Stimulated activated CD8-positive, alpha-beta memory T cell treated with anti-CD3 and anti-CD28 coated beads, Interleukin-12 subunit alpha, Interleukin-12 subunit beta, amount 100 ng/mL, for 1 hour (primary cell): ENCODE results near the gene MEN1.

ENCODE experiments used
- DNase-seq: peaks from one replicate; pipeline ENCODE4 v3.0.0-alpha.2; 2020; ENCODE audit warnings: low read depth

The MEN1 gene

GRCh38 chr11:64778473-64779298 lies 31.7 kb downstream of the MEN1 start, which contains the start of gene SF1:
TSS of gene SF1 (minus strand) at chr11:64778542. CDS start at chr11:64778392, 150 bp downstream.
- DNase-seq, result peak; percentile 98

GRCh38 chr11:64778223-64778472 lies 32.2 kb downstream of the MEN1 start:
- no peak for DNase-seq

GRCh38 chr11:64777449-64778222 lies 32.7 kb downstream of the MEN1 start:
- DNase-seq, result peak; percentile 69

- DNase-seq, result no peak
Measured at GRCh38 chr11:64776875-64777274, 33.5 kb downstream of the MEN1 start.

GRCh38 chr11:64776425-64776824 lies 33.9 kb downstream of the MEN1 start:
- DNase-seq, result no peak

- DNase-seq, result no peak
Measured at GRCh38 chr11:64774144-64774543, 36.2 kb downstream of the MEN1 start.

GRCh38 chr11:64772303-64773018 lies 37.9 kb downstream of the MEN1 start:
- no peak for DNase-seq

- DNase-seq, result no peak
Measured at GRCh38 chr11:64771861-64772260, 38.5 kb downstream of the MEN1 start.

GRCh38 chr11:64770120-64770519 lies 40.2 kb downstream of the MEN1 start:
- no peak for DNase-seq

- no peak for DNase-seq
Measured at GRCh38 chr11:64769283-64769682, 41.1 kb downstream of the MEN1 start.

GRCh38 chr11:64768300-64768694 lies 42.1 kb downstream of the MEN1 start:
- DNase-seq, result no peak

- peak; percentile 78 for DNase-seq
Measured at GRCh38 chr11:64767344-64768299, 42.7 kb downstream of the MEN1 start.

- DNase-seq, result no peak
Measured at GRCh38 chr11:64766881-64767280, 43.5 kb downstream of the MEN1 start.

- DNase-seq, result no peak
Measured at GRCh38 chr11:64765851-64766665, 44.3 kb downstream of the MEN1 start.

GRCh38 chr11:64765291-64765850 lies 45.0 kb downstream of the MEN1 start:
- DNase-seq, result no peak

GRCh38 chr11:64764753-64765152 lies 45.6 kb downstream of the MEN1 start:
- no peak for DNase-seq

- no peak for DNase-seq
Measured at GRCh38 chr11:64764040-64764611, 46.2 kb downstream of the MEN1 start.

GRCh38 chr11:64763526-64764039 lies 46.8 kb downstream of the MEN1 start:
- no peak for DNase-seq

- no peak for DNase-seq
Measured at GRCh38 chr11:64762674-64763525, 47.5 kb downstream of the MEN1 start.
